DOHH2 (cell line): ENCODE data around the gene MAP3K15.

Experiments used
- H3F3A ChIP-seq: fragments of 200-600 bp; sonication (generic), shearing (Covaris generic); 2 replicates; pipeline ENCODE4 v1.6.0; 2016; ENCODE audit warnings: antibody characterized with exemption, mild to moderate bottlenecking; ENCODE audit not compliant: control insufficient read depth, insufficient read depth
- H3K27ac ChIP-seq: fragments of 200-600 bp; sonication (generic); 2 replicates; pipeline ENCODE4 v1.5.1; 2014; ENCODE audit warnings: low read depth, mild to moderate bottlenecking, low read length, moderate library complexity
- H3K27me3 ChIP-seq: fragments of 200-600 bp; sonication (generic); 2 replicates; pipeline ENCODE4 v1.6.1; 2014; ENCODE audit warnings: mild to moderate bottlenecking, low read length, mixed read lengths; ENCODE audit not compliant: control insufficient read depth
- H3K36me3 ChIP-seq: fragments of 200-600 bp; sonication (generic); 2 replicates; pipeline ENCODE4 v1.6.1; 2014; ENCODE audit warnings: mild to moderate bottlenecking, low read length, moderate library complexity, mixed read lengths; ENCODE audit not compliant: control insufficient read depth
- H3K4me1 ChIP-seq: fragments of 200-600 bp; sonication (generic); 2 replicates; pipeline ENCODE4 v1.6.1; 2014; ENCODE audit warnings: mild to moderate bottlenecking, low read length, mixed read lengths; ENCODE audit not compliant: control insufficient read depth
- H3K4me2 ChIP-seq: fragments of 200-600 bp; sonication (generic); 2 replicates; pipeline ENCODE4 v1.6.0; 2014; ENCODE audit warnings: mild to moderate bottlenecking, low read length, moderate library complexity
- H3K4me3 ChIP-seq: fragments of 200-600 bp; sonication (generic); 2 replicates; pipeline ENCODE4 v1.5.1; 2014; ENCODE audit warnings: mild to moderate bottlenecking, low read length, mixed read lengths
- H3K79me2 ChIP-seq: fragments of 200-600 bp; sonication (generic); 2 replicates; pipeline ENCODE4 v1.6.1; 2014; ENCODE audit warnings: mild to moderate bottlenecking, low read length, mixed read lengths; ENCODE audit not compliant: control insufficient read depth
- H3K9me2 ChIP-seq: fragments of 200-600 bp; sonication (generic); replicated peaks from 2 replicates; pipeline ENCODE4 v1.6.1; 2014; ENCODE audit warnings: mild to moderate bottlenecking, low read length, mixed read lengths; ENCODE audit not compliant: control insufficient read depth
- H3K9me3 ChIP-seq: fragments of 200-600 bp; sonication (generic); 2 replicates; pipeline ENCODE4 v1.6.1; 2014; ENCODE audit warnings: antibody characterized with exemption, low read length, mixed read lengths; ENCODE audit not compliant: control insufficient read depth, insufficient read depth
- H4K20me1 ChIP-seq: fragments of 200-600 bp; sonication (generic); 2 replicates; pipeline ENCODE4 v1.6.0; 2014; ENCODE audit warnings: low read depth, mild to moderate bottlenecking, antibody characterized with exemption, low read length, moderate library complexity; ENCODE audit not compliant: control insufficient read depth, insufficient read depth
- EZH2phosphoT487 ChIP-seq: fragments of 200-600 bp; sonication (generic); IDR thresholded peaks from 2 replicates; pipeline ENCODE4 v1.6.1; 2017; ENCODE audit warnings: borderline replicate concordance, mild to moderate bottlenecking, antibody characterized with exemption, low read length, moderate library complexity, mixed read lengths
- TF ChIP-seq, protein P1 (sequence below): fragments of 200-600 bp; sonication (generic); IDR thresholded peaks from one replicate; pipeline ENCODE4 v1.5.1; 2014; ENCODE audit warnings: antibody characterized with exemption, mild to moderate bottlenecking, low read depth, low read length; ENCODE audit not compliant: poor library complexity, severe bottlenecking

The MAP3K15 gene

GRCh38 chrX:19555683-19556082 is 40.4 kb upstream of the MAP3K15 start:
- Histone ChIP-seq H3K36me3 (no peaks in the 10 kb centered on the region), H3K9me3 (no peaks in the 10 kb centered on the region), H3K79me2 (no peaks in the 10 kb centered on the region), H3K4me2 (no peak overlapping the region), H3K27ac (no peak overlapping the region), H3K4me1 (peaks cover 16% of the 10 kb centered on the region), H3K4me3 (no peak overlapping the region), H3K9me2 (no peaks in the 10 kb centered on the region), H3K27me3 (no peaks in the 10 kb centered on the region), H4K20me1 (no peaks in the 10 kb centered on the region), H3F3A (no peaks in the 10 kb centered on the region)
- TF ChIP-seq, protein P1, sequence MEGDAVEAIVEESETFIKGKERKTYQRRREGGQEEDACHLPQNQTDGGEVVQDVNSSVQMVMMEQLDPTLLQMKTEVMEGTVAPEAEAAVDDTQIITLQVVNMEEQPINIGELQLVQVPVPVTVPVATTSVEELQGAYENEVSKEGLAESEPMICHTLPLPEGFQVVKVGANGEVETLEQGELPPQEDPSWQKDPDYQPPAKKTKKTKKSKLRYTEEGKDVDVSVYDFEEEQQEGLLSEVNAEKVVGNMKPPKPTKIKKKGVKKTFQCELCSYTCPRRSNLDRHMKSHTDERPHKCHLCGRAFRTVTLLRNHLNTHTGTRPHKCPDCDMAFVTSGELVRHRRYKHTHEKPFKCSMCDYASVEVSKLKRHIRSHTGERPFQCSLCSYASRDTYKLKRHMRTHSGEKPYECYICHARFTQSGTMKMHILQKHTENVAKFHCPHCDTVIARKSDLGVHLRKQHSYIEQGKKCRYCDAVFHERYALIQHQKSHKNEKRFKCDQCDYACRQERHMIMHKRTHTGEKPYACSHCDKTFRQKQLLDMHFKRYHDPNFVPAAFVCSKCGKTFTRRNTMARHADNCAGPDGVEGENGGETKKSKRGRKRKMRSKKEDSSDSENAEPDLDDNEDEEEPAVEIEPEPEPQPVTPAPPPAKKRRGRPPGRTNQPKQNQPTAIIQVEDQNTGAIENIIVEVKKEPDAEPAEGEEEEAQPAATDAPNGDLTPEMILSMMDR: no peak
- TF ChIP-seq EZH2phosphoT487: no peak

DNA sequence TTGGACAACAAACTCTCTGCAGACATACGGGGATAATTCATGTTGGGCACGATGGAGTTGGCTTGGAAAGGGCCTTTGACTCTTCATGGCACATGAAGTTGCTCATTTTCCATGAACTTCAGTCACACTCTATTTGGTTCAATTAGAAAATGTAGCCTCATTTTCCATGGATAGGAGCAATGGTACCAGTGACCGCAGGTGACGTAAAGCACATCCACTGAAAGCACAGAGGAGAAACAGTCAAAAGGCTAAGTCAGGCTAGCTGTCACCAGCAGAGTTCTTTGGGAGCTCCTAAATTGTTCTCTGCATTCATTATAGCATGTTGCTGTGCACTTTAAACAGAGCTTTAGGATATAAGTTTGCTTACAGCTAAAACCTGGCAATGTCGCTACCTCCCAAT is 39.9 kb upstream of the MAP3K15 start:
- no peak overlapping the region for H3K4me2 ChIP-seq
- no peak overlapping the region for H3K4me3 ChIP-seq
- no peaks in the 10 kb centered on the region for H3K9me2 ChIP-seq
- TF ChIP-seq, protein P1: no peak
- TF ChIP-seq EZH2phosphoT487: no peak
- no peaks in the 10 kb centered on the region for H4K20me1 ChIP-seq
- no peaks in the 10 kb centered on the region for H3K79me2 ChIP-seq
- no peaks in the 10 kb centered on the region for H3F3A ChIP-seq
- no peaks in the 10 kb centered on the region for H3K9me3 ChIP-seq
- H3K4me1 ChIP-seq: peaks cover 20% of the 10 kb centered on the region
- H3K27ac ChIP-seq: no peak overlapping the region
- H3K36me3 ChIP-seq: no peaks in the 10 kb centered on the region
- no peaks in the 10 kb centered on the region for H3K27me3 ChIP-seq

GRCh38 chrX:19554786-19555185 is 39.5 kb upstream of the MAP3K15 start:
- H3F3A ChIP-seq: no peaks in the 10 kb centered on the region
- no peaks in the 10 kb centered on the region for H3K27me3 ChIP-seq
- H3K9me3 ChIP-seq: no peaks in the 10 kb centered on the region
- peaks cover 21% of the 10 kb centered on the region for H3K4me1 ChIP-seq
- H3K4me2 ChIP-seq: no peak overlapping the region
- 0 out of 2 replicates have a peak, but pooled peaks cover 1% of the 10 kb centered on the region for H3K36me3 ChIP-seq
- H3K9me2 ChIP-seq: no peaks in the 10 kb centered on the region
- no peaks in the 10 kb centered on the region for H3K79me2 ChIP-seq
- no peak overlapping the region for H3K27ac ChIP-seq
- TF ChIP-seq, protein P1: no peak
- H3K4me3 ChIP-seq: no peak overlapping the region
- H4K20me1 ChIP-seq: no peaks in the 10 kb centered on the region

DNA sequence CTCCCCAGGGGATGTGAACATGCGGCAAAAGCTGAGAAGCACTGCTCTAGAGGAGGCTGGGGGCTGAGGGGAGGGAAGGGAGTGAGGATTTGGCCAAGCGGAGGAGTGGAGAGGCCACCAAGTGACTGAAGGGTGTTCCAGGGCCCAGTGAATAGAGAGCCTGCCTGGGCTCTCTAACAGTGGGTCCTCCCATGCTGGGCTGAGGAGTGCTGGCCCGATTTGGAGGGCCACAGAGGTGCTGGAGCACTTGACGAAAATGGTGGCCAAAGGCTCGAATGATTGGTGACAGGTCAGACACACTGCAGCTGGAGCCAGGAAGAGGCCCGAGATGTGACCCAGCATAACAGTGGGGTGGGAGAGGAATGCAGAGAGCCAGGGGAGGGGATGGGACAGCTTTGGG is 37.5 kb upstream of the MAP3K15 start:
- Histone ChIP-seq H3K27me3 (no peaks in the 10 kb centered on the region), H3K27ac (no peak overlapping the region), H3K79me2 (no peaks in the 10 kb centered on the region), H3K4me1 (peaks cover 21% of the 10 kb centered on the region), H3K9me3 (no peaks in the 10 kb centered on the region), H3K4me3 (no peak overlapping the region), H3K9me2 (no peaks in the 10 kb centered on the region), H3F3A (no peaks in the 10 kb centered on the region), H3K4me2 (no peak overlapping the region), H3K36me3 (peaks cover 10% of the 10 kb centered on the region; the same call in 1 of the 2 replicates), H4K20me1 (no peaks in the 10 kb centered on the region)
- TF ChIP-seq, protein P1: no peak
- TF ChIP-seq EZH2phosphoT487: no peak
